Fibroblast of pulmonary artery (primary cell): Measurements from ENCODE around the gene ELP2.
"Not testable (repeated sequence)": the region's sequence is repeated elsewhere in the genome, so short reads cannot be mapped to it uniquely, and the experiment has no call there.

Source experiments
- DNase-seq: peaks from one replicate; pipeline ENCODE4 v3.0.0-alpha.2; 2010; ENCODE audit warnings: low read depth
- H3K4me3 ChIP-seq: replicated peaks from 2 replicates; pipeline ENCODE4 v1.5.1; 2011; ENCODE audit warnings: low read depth, mild to moderate bottlenecking, control low read depth, low read length, moderate library complexity
- TF ChIP-seq, protein P1 (sequence below): IDR thresholded peaks from 2 replicates; pipeline ENCODE4 v1.5.1; 2011; ENCODE audit warnings: mild to moderate bottlenecking, control low read depth, low read length, inconsistent platforms; ENCODE audit errors: missing control alignments

Gene ELP2

DNA sequence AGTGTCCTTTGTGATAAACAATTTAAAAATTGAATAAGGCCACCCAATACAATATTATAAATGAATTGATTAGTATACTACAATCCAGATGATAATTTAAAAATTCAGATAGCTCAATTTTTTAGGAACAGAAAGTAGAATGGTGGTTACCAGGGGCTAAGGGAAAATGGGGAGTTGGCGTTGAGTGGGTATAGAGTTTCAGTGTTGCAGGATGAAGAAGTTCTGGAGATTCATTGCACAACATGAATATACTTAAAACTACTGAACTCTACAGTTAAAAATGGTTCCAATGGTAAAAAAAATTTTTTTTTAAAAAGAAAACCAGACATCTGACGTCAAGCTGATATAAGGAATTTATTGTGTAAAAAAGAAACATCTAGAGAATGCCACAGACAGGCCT lies 21.5 kb upstream of the ELP2 start:
- DNase-seq, result no peak
- H3K4me3 ChIP-seq, result no peak overlapping the region
- TF ChIP-seq, protein P1, sequence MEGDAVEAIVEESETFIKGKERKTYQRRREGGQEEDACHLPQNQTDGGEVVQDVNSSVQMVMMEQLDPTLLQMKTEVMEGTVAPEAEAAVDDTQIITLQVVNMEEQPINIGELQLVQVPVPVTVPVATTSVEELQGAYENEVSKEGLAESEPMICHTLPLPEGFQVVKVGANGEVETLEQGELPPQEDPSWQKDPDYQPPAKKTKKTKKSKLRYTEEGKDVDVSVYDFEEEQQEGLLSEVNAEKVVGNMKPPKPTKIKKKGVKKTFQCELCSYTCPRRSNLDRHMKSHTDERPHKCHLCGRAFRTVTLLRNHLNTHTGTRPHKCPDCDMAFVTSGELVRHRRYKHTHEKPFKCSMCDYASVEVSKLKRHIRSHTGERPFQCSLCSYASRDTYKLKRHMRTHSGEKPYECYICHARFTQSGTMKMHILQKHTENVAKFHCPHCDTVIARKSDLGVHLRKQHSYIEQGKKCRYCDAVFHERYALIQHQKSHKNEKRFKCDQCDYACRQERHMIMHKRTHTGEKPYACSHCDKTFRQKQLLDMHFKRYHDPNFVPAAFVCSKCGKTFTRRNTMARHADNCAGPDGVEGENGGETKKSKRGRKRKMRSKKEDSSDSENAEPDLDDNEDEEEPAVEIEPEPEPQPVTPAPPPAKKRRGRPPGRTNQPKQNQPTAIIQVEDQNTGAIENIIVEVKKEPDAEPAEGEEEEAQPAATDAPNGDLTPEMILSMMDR, result no peak

DNA sequence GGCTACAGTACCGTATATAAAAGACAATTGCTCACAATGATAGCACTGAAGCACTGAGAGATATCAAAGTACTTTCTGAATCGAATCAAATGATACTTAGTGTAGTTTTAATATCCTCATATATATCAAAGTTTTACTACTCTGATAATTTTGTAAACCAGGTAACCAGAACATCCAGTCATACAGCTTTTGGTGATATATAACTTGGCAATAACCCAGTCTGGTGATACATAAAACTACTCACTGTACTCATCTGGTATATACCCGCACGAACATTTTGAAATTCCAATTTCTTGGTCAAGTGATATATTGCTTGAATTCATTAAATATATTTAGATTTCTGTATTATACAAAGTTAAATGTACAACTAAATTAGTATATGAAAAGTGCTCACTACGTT lies 21.1 kb upstream of the ELP2 start:
- no peak overlapping the region for H3K4me3 ChIP-seq
- DNase-seq, result no peak
- TF ChIP-seq, protein P1, result no peak

DNA sequence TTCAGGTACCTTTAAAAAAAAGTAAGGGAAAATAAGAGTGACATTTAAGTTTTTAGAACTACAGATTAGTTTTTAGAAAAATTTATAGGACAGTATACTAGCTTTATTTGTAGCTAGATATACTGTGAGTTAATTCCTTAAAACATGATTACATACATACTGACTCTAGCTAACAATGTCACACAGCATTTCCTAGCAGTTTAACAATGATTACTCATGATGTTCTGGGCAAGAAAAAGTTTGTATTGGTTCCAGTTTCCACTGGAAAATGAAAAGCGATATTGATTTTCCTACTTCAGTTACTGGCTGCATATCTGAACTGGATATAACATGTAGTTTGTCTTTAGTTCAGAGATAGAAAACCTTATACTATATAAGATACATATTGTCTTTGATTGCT lies 20.0 kb upstream of the ELP2 start:
- DNase-seq, result no peak
- TF ChIP-seq, protein P1, result no peak
- H3K4me3 ChIP-seq, result no peak overlapping the region

DNA sequence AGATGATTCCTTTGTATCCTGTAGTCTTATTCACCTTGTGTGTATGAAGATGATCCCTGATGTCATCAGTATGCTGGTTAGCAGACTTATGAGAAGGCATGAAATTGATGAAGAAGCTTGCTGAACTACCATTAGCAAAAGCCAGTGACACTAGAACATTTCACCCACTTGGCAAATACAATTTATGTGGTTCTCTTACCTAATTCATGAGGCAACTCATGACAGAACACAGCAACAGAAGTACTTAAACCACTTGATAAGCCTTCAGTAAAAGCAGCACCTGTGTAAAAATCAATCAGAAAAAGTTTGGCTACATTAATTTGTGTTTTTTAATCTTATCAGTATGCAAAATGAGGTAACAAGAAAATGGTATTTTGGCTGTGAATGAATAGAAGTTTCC lies 17.4 kb upstream of the ELP2 start:
- no peak overlapping the region for H3K4me3 ChIP-seq
- TF ChIP-seq, protein P1, result no peak
- no peak for DNase-seq

DNA sequence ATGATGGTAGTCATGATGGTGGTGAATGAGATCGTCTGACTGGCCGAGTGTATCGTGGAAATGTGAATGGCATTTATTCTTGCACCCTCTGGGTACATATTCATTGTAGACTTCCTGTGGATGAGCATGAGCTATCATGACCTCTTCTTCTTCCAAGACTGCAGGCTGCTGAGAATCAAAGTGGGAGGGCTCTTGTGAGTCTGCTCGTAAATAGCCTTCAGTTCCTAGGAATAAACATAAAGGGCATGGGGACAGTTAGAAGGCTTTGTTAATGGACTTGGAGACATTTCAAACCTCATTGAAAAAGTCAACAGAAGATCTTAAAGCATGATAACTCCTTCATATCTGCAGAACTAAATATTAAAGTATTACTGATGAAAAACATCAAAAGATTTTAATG lies 15.4 kb upstream of the ELP2 start:
- TF ChIP-seq, protein P1, result no peak
- no peak for DNase-seq
- no peak overlapping the region for H3K4me3 ChIP-seq

DNA sequence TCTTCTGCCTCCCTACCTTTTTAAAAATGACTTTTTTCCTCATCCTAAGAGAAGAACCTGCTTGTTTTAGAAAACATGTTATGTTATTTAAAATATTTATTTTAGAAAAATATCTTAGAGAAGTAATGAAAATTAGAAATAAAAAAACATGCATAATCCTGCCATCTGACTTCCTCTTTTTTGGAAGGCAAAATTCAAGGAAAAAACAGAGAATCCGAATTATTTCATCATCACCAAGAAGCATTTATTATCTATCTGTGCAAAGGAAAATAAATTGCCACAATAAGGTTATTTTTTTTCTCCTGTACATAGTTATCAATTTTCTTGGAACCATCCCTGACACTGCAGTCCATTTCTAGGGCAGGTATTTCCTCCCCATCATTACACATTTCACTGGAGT lies 15.0 kb upstream of the ELP2 start:
- no peak overlapping the region for H3K4me3 ChIP-seq
- DNase-seq, result no peak
- TF ChIP-seq, protein P1, result no peak

DNA sequence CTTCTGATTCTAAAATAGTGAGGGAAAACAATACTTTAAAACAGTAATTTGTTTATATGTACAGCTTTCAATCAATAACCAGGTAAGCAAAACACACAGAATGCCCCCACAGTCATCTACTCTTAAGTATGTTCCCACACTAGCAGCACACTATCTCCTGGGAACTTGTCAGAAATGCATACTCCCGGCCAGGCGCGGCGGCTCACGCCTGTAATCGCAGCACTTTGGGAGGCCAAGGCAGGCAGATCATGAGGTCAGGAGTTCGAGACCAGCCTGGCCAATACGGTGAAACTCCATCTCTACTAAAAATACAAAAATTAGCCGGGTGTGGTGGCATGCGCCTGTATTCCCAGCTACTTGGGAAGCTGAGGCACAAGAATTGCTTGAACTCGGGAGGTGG lies 12.9 kb upstream of the ELP2 start:
- not testable (repeated sequence) for H3K4me3 ChIP-seq, DNase-seq

DNA sequence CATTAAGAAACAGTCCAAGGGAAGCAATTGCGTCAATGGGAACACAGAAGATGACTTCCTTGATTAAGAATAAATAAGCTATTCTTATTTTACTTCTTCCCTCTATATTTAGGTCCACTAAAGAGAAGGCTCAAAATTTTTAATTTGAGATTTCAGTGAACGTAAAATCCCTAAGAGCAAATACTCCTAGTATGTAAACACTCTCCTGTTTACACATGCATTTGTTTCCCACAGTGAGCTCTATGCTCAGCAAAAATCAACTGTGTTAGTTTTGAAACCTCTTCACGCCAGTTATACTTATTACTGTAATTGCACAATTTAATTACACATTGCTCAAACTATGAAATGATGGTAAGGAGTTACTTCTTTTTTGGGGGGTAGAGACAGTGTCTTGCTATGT lies 9.4 kb upstream of the ELP2 start:
- no peak for DNase-seq
- TF ChIP-seq, protein P1, result no peak
- no peak overlapping the region for H3K4me3 ChIP-seq
